T-helper 2 cell treated with Interferon-gamma antibody and Interleukin-4, amounts not matched to agents 5 μg/mL and 100 μg/mL, for 36 hours (primary cell): Measurements from ENCODE around the gene HERPUD1.

Experiments
- DNase-seq: peaks from one replicate; pipeline ENCODE4 v3.0.0; 2021; ENCODE audit warnings: low spot score
- H3K27ac Mint-ChIP-seq: one replicate; pipeline ENCODE4 v1.8.0; 2021; ENCODE audit warnings: mild to moderate bottlenecking, mixed read lengths
- H3K27me3 Mint-ChIP-seq: one replicate; pipeline ENCODE4 v1.8.0; 2021; ENCODE audit warnings: low read depth, mixed read lengths
- H3K36me3 Mint-ChIP-seq: one replicate; pipeline ENCODE4 v1.8.0; 2021; ENCODE audit warnings: low read depth, mixed read lengths
- H3K4me1 Mint-ChIP-seq: one replicate; pipeline ENCODE4 v1.8.0; 2021; ENCODE audit warnings: low read depth, mixed read lengths
- H3K4me3 Mint-ChIP-seq: one replicate; pipeline ENCODE4 v1.8.0; 2022; ENCODE audit warnings: mild to moderate bottlenecking, moderate library complexity, mixed read lengths
- H3K9me3 Mint-ChIP-seq: one replicate; pipeline ENCODE4 v1.8.0; 2021; ENCODE audit warnings: mixed read lengths

Gene HERPUD1

GRCh38 chr16:56916571-56917403, 15.2 kb upstream of the HERPUD1 start:
- Mint-ChIP-seq H3K9me3 (no peaks in the 10 kb centered on the region), H3K36me3 (no peaks in the 10 kb centered on the region), H3K4me3 (peak overlapping the region; percentile 65), H3K4me1 (peaks cover 33% of the 10 kb centered on the region), H3K27ac (peak overlapping the region; percentile 87), H3K27me3 (no peaks in the 10 kb centered on the region)
- DNase-seq = peak; percentile 49

GRCh38 chr16:56918467-56919012, 13.4 kb upstream of the HERPUD1 start:
- peak overlapping the region; percentile 63 for H3K27ac Mint-ChIP-seq
- H3K36me3 Mint-ChIP-seq = no peaks in the 10 kb centered on the region
- H3K27me3 Mint-ChIP-seq = no peaks in the 10 kb centered on the region
- no peaks in the 10 kb centered on the region for H3K9me3 Mint-ChIP-seq
- no peak for DNase-seq
- H3K4me3 Mint-ChIP-seq = no peak overlapping the region
- peaks cover 28% of the 10 kb centered on the region for H3K4me1 Mint-ChIP-seq

GRCh38 chr16:56919099-56919800, 12.7 kb upstream of the HERPUD1 start:
- Mint-ChIP-seq H3K27ac (no peak overlapping the region), H3K4me3 (no peak overlapping the region), H3K27me3 (no peaks in the 10 kb centered on the region), H3K4me1 (peaks cover 28% of the 10 kb centered on the region), H3K9me3 (no peaks in the 10 kb centered on the region), H3K36me3 (no peaks in the 10 kb centered on the region)
- DNase-seq = no peak

- no peaks in the 10 kb centered on the region for H3K27me3 Mint-ChIP-seq
- no peak for DNase-seq
- no peak overlapping the region for H3K4me3 Mint-ChIP-seq
- no peaks in the 10 kb centered on the region for H3K36me3 Mint-ChIP-seq
- H3K4me1 Mint-ChIP-seq = peaks cover 28% of the 10 kb centered on the region
- H3K9me3 Mint-ChIP-seq = no peaks in the 10 kb centered on the region
- H3K27ac Mint-ChIP-seq = no peak overlapping the region
These were observed 10.4 kb upstream of the HERPUD1 start for GRCh38 chr16:56921571-56921970.

GRCh38 chr16:56923481-56924091, 8.4 kb upstream of the HERPUD1 start:
- Mint-ChIP-seq H3K4me3 (no peak overlapping the region), H3K36me3 (no peaks in the 10 kb centered on the region), H3K27ac (no peak overlapping the region), H3K9me3 (no peaks in the 10 kb centered on the region), H3K27me3 (no peaks in the 10 kb centered on the region), H3K4me1 (peaks cover 11% of the 10 kb centered on the region)
- no peak for DNase-seq

- Mint-ChIP-seq H3K27me3 (no peaks in the 10 kb centered on the region), H3K4me3 (no peak overlapping the region), H3K4me1 (peaks cover 15% of the 10 kb centered on the region), H3K36me3 (peaks cover 1% of the 10 kb centered on the region), H3K27ac (no peak overlapping the region), H3K9me3 (no peaks in the 10 kb centered on the region)
- no peak for DNase-seq
These were observed 4.5 kb upstream of the HERPUD1 start for GRCh38 chr16:56927471-56927870.

GRCh38 chr16:56929639-56930038, 2.3 kb upstream of the HERPUD1 start:
- peaks cover 19% of the 10 kb centered on the region for H3K4me1 Mint-ChIP-seq
- H3K4me3 Mint-ChIP-seq = no peak overlapping the region
- H3K27me3 Mint-ChIP-seq = no peaks in the 10 kb centered on the region
- peaks cover 21% of the 10 kb centered on the region for H3K36me3 Mint-ChIP-seq
- H3K27ac Mint-ChIP-seq = no peak overlapping the region
- H3K9me3 Mint-ChIP-seq = no peaks in the 10 kb centered on the region
- no peak for DNase-seq

GRCh38 chr16:56930486-56931270, 1.3 kb upstream of the HERPUD1 start:
- peak overlapping the region; percentile 99 for H3K27ac Mint-ChIP-seq
- H3K36me3 Mint-ChIP-seq = peaks cover 31% of the 10 kb centered on the region
- no peak for DNase-seq
- no peaks in the 10 kb centered on the region for H3K27me3 Mint-ChIP-seq
- H3K9me3 Mint-ChIP-seq = no peaks in the 10 kb centered on the region
- peak overlapping the region; percentile 99 for H3K4me3 Mint-ChIP-seq
- peaks cover 25% of the 10 kb centered on the region for H3K4me1 Mint-ChIP-seq

- Mint-ChIP-seq H3K36me3 (peaks cover 37% of the 10 kb centered on the region), H3K27me3 (no peaks in the 10 kb centered on the region)
- no peak for DNase-seq
These were observed 561 bp upstream of the HERPUD1 start for GRCh38 chr16:56931271-56931891.

GRCh38 chr16:56932721-56933619, 1.0 kb downstream of the HERPUD1 start:
- H3K4me1 Mint-ChIP-seq = peaks cover 39% of the 10 kb centered on the region
- H3K4me3 Mint-ChIP-seq = peak overlapping the region; percentile 99
- H3K27ac Mint-ChIP-seq = peak overlapping the region; percentile 99
- no peaks in the 10 kb centered on the region for H3K27me3 Mint-ChIP-seq
- peaks cover 51% of the 10 kb centered on the region for H3K36me3 Mint-ChIP-seq
- peak; percentile 54 for DNase-seq
- no peaks in the 10 kb centered on the region for H3K9me3 Mint-ChIP-seq

More at GRCh38 chr16:56931271-56931891, 561 bp upstream of the HERPUD1 start:
- H3K4me1 Mint-ChIP-seq = peaks cover 31% of the 10 kb centered on the region
- peak overlapping the region; percentile 99 for H3K4me3 Mint-ChIP-seq
- peak overlapping the region; percentile 99 for H3K27ac Mint-ChIP-seq
- no peaks in the 10 kb centered on the region for H3K9me3 Mint-ChIP-seq

GRCh38 chr16:56933828-56934598, 2.1 kb downstream of the HERPUD1 start:
- DNase-seq = no peak
- H3K27ac Mint-ChIP-seq = peak overlapping the region; percentile 99
- H3K27me3 Mint-ChIP-seq = no peaks in the 10 kb centered on the region
- H3K9me3 Mint-ChIP-seq = no peaks in the 10 kb centered on the region
- peaks cover 60% of the 10 kb centered on the region for H3K36me3 Mint-ChIP-seq
- peaks cover 48% of the 10 kb centered on the region for H3K4me1 Mint-ChIP-seq
- peak overlapping the region; percentile 99 for H3K4me3 Mint-ChIP-seq
